Iris pigment epithelial cell (primary cell): ENCODE results near the gene GDA.

Experiments used
- DNase-seq: peaks from one replicate; pipeline ENCODE4 v3.0.0-alpha.2; 2011; ENCODE audit warnings: low read depth

Gene GDA

DNA sequence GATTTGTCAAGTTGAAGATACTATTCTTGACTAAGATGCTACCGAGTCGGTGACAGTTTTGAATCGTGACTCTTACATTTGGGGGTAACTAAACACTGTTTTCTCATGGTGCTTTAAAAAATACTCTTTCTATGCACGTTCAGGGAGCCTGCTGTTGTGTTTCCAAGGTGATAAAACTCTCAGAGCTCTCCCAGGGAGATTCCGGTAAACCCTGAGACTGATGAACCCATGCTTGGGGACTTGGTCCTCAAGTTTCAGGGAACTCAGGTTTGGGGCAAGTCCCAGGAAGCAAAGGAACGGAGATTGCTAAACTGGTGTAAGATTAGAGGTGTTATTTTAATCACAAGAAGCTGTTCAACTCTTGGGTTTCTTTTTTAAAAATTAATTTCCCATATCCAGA, 1.4 kb downstream of the GDA start:
- no peak for DNase-seq

DNA sequence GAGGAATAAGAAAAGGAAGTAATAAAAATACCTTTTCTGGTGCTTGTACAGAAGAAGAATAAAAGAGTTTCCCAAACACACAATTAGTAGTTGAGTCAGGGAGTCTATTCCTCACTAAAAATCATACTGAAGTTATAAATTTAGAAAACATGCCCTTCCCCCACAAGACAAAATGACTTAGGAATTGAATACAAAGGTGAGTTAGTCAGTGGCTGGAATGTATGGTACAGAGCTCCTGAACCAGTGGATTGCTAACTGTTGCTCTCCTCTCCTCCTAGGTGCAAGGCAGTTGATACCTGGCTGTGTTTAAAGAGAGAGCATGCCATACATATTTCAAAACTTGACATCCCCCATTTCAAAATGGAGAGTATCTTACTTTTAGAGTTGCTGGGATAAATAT, 1.9 kb downstream of the GDA start:
- DNase-seq: no peak

DNA sequence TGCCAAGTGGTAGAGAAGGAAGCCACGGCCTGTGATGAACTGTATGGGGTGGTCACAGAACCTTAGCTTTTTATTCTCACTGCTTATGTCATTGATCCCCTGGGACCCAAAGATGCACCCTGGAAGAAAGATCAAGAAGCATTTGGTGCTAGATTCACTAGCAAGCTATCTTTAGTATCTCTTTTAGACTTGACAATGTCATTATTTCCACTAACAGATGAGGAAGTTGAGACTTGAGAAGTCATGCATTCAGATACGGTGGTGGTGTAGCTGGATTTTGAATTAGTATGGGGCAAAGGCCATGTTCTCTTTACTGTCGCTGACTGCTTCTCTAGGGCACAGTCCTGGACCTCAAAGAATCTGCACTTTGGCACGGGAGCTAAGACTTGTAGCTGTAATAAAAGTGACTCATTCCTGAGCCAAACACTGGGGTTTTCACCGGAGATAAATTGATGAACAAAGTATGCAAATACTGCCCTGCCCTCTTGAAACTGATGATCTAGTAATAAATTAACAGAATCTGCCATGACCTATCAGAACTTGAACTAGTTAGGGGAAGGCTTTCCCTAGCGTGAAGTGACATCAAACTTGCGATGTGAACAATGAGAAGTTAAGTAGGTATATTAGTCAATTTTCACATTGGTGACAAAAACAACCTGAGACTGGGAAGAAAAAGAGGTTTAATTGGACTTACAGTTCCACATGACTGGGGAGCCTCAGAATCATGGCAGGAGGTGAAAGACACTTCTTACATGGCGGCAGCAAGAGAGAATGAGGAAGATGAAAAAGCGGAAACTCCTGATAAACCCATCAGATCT, 5.4 kb downstream of the GDA start:
- no peak for DNase-seq

DNA sequence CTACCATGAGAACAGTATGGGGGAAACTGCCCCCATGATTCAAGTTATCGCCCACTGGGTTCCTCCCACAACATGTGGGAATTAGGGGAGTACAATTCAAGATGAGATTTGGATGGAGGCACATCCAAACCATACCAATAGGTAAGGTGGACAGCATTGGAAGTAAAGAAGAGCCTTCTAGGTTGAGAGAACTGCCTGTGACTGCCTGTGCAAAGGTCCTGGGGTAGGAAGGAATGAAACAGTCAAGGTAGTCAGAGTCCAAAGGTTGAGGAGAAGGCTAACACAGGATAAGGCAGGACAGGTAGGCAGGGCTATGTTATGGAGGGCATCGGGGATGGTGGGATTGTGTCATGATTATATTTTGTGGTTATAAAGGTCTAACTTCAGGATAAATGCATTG, 6.1 kb downstream of the GDA start:
- DNase-seq: no peak

DNA sequence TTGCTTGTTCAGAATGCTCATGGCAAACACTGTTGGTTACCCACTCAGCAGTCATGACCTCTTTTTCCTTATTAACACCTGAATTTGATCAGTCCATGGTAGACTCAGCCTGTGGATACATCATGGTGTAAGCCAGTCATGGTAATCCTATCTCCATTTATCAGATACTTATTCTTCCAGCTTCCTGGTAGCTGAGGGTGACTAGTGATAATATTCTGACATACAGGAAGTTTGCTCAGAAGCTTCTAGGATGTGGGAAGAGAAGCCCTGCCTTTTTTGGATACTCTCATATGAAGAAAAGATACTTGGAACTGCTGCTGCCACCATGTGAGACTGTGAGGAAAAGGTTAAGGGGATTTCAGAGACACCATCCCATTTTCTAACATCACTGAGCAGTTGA, 7.3 kb downstream of the GDA start:
- DNase-seq: no peak

DNA sequence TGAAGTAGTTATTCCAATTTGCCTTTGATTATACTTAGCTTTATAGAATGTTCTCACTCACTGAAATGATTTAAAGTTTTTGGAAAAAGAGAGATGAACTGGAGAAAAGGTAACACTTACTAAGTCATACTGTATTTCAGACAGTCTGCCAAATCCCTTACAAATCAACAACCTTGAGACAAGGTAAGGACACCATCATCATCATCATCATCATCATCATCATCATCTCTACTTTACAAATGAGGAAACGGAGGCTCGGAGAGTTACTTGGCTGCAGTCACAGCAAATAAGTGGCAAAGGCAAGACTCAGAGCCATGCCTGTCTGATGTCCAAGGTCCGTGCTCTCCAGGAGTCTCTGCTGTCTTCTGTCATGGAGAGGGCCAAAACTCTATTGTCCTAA, 9.4 kb downstream of the GDA start:
- DNase-seq: no peak

DNA sequence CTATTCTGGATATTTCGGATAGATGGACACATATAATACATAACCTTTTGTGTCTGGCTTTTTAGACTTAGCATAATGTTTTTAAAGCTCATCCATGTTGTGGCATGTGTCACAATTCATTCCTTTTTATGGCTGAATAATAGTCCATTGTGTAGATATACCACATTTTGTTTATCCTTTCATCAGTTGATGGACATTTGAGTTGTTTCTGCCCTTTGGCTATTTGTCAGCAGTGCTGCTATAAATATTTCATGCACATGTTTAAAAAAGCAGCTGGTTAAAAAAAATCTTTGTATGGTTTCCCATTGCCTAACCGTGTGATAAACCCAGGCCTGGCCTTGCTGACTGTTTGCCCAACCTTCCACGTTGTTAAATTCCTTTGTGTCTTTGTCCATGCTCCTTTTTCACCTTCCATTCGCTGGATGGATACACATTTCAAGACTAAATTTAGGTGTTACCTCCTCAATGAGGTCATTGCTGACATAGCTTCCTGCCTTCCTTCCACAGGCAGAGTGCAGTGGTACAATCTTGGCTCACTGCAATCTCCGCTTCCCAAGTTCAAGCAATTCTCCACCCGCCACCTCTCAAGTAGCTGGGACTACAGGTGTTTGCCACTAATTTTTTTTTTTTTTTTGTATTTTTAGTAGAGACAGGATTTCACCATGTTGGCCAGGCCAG, 11.3 kb downstream of the GDA start:
- DNase-seq: no peak

DNA sequence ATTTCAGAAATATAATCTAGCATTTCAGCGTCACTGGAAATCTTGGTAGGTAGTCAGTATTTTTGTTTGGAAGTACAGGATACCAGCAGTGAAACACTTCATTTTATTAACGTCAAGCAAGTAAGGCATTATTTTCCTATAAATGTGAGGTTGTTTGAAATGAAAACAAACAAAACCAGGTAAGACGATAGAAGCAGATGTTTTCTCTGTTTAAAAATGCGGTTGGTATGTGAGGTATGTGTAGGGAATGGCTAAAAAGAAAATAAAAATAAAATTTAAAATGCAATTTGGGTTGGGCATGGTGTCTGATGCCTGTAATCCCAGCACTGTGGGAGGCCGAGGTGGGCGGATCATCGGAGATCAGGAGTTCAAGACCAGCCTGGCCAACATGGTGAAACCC, 16.1 kb downstream of the GDA start:
- no peak for DNase-seq

DNA sequence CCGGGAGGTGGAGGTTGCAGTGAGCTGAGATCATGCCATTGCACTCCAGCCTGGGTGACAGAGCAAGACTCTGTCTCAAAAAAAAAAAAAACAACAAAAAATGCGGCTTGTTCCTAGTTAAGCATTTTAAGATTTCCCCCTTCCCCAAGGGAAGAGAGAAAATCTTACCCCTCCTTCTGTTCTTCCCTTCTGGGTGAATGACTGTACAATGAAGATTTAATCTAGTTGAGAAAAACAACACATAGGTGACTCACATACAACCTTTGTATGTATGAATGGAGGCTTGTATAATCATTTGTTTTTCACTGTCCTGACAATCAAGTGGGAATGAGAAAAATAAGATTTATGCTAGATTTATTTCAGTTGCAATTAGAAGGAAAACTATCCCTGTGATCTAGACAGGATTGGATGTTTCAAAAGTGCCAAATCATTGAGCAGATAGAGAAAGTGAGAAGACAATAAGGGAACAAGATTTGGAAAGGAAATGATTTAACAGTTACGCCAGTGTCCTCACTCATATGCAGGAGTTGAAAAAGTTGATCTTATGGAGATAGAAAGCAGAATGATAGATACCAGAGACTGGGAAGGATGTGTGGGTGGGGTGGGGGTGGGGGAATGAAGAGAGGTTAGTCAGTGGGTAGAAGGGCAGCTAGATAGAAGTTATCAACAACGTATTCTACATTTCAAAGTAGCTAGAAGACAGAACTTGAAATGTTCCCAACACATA, 16.7 kb downstream of the GDA start:
- no peak for DNase-seq

DNA sequence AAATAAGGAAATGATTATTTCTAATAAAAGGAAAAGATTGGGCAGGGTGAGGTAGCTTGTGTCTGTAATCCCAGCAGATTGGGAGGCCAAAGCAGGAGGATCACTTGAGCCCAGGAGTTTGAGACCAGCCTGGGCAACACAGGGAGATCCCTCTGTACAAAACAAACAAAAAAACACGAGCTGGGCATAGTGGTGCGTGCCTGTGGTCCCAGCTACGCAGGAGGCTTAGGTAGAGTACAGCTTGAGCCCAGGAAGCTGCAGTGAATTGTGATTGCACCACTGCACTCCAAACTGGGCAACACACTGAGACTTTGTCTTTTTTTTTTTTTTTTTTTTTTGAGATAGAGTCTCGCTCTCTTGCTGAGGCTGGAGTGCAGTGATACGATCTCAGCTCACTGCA, 18.8 kb downstream of the GDA start:
- no peak for DNase-seq

DNA sequence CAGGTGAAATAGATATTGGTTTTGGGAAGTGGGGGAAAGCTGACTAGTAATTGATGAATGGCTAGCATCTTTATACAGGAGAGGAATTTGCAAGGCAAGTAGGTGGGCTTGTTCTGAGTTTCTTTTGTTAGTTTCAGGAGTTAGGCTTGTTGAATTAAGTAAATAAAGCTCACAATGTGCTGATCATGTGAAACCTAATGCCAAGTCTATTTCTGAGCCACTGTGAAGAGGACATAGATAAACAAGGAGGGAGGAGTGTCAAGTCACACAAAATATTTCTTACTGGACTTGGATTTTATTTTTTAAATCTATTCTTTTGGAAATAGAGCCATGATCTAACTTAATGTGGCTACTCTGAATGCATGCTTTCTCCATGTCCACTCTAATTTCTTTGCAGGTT, 19.9 kb downstream of the GDA start:
- no peak for DNase-seq

DNA sequence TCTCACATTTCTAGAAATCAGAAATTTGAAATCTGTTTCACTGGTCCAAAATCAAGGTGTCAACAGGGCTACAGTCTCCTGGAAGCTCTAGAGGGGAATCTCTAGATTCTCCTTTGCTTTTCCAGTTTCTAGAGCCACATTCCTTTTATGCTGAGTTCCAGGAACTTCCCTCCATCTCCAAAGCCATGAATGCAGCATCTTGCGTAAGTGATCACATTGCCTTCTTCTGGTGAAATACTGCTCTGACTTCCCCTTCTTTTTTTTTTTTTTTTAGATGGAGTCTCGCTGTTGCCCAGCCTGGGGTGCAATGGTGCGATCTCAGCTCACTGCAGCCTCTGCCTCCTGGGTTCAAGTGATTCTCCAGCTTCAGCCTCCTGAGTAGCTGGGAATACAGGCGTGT, 23.8 kb downstream of the GDA start:
- no peak for DNase-seq

DNA sequence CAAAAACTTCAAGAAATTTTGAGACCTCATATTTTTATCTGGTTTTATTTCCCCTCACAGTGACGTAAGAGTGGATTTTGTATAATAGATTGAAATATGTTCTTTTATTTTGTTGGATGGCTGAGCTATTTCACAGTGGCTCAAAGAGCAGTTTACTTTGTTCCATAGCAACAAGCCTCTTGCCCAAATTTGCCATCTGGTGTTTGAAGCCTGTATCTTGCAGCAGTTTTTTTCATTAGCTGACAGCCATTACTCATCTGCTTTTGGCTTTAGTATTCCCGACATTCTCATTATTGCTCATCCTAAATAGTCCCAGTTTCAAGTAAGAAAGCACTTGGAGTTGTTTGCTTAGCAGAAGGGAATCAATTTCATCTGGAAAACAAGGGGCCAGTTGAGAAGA, 36.3 kb downstream of the GDA start:
- DNase-seq: no peak

DNA sequence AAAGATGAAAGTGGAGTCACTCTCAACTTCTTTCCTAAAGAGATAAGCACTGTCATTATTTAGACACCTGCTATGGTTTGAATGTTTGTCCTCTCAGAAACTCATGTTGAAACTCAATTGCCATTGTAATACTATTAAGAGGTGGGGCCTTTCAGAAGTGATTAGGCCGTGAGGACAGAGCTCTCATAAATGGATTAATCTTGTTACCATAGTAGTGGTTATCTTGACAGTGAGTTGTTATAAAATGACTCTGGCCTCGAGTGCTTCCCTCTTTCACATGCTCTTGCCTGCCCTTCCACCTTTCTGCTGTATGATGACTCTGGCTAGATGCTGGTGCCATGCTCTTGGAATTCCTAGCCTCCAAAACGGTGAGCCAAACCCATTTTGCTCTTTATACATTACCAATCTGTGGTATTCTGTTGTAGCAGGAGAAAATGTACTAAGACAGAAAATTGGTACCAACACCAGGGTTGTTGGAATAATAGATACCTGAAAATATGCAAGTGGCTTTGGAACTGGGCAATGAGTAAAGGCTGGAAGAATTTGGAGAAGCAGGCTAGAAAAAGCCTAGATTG, 38.0 kb downstream of the GDA start:
- no peak for DNase-seq

DNA sequence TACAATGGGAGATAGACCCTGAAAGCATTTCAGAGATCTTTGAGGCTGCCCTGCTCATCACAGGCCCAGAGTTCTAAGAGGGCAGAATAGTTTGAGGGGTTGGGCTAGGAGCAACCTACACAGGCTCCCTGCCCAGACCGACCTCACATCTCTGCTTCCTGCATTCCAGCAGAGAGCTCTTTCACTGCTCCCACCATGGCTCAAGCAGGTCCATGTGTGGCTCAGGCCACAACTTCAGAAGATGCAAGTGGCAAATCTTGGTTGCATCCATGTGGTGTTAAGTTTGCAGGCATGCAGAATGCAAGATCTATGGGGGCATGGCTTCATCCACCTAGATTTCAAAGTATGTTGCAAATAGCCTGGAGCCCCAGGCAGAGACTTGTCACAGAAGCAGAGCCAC, 39.0 kb downstream of the GDA start:
- DNase-seq: no peak

DNA sequence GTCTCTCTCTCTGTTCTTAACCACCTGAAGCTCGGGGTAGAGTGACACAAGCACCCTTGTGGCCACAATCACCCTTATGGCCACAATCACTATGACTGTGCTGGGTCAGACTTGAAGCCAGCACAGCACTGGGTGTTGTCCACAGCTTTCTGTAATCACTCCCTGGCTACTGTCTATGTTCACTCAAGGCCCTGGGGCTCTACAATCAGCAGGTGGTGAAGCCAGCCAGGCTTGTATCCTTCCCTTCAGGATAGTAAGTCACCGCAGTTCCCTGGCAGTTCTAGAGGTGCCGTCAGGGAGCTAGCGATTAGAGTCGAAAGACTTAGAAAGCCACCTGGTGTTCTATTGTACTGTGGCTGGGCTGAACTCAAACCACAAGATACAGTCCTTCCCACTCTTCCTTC, 44.2 kb downstream of the GDA start:
- no peak for DNase-seq

DNA sequence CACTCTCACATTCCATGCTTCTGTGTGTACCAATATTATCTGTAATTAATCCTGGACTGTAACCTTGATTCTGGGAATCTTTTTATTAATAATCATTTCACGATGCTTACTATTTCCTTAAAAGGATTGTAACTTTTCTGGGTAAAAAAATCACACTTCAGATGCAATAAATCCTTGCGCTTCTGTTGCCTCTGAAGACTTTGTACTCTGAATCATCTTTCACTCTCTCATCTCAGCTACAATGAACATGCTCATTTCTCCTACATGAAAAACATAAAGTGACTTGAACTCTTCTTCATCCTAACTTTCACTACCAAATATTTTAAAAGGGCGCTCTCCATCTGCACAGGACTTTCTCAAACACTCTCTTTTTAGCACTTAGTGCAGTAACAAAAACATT, 50.0 kb downstream of the GDA start:
- no peak for DNase-seq

DNA sequence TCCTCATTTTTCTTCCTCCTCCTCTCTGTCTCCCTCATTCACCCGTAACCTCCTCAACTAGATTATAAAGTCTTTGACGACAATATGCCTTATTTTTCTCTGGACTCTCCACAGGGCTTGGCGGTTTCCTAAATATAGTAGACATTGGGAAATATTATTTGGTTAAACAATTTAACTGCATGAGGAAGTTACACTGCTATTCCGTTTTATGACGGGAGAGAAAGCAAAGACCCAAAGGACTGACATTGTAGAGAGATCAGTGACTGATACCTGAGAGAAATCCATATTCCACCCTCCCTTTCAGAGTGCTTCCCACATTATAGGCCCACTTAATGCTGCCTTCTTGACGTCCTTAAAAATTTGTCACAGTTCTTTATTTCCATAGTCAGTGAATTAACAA, 51.2 kb downstream of the GDA start:
- no peak for DNase-seq

DNA sequence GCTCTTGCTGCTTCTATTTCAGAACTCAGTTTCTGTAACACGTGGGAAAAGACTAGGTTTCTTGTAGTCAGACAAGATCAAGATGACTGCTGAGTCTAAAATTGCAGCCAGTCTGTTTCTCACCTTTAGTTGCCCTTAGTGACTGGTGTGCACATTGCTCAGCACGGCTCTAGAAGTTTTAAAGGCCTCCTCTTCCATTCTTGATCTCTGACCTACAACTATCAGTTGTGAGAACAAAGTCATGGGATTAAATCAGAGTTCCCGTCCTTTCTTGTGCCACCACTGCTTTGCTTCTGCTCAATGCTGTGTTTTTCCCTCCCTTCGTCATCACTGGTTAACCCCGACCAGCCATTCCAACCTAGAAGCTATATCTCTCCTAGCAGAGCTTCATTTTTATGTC, 52.8 kb downstream of the GDA start:
- DNase-seq: no peak

DNA sequence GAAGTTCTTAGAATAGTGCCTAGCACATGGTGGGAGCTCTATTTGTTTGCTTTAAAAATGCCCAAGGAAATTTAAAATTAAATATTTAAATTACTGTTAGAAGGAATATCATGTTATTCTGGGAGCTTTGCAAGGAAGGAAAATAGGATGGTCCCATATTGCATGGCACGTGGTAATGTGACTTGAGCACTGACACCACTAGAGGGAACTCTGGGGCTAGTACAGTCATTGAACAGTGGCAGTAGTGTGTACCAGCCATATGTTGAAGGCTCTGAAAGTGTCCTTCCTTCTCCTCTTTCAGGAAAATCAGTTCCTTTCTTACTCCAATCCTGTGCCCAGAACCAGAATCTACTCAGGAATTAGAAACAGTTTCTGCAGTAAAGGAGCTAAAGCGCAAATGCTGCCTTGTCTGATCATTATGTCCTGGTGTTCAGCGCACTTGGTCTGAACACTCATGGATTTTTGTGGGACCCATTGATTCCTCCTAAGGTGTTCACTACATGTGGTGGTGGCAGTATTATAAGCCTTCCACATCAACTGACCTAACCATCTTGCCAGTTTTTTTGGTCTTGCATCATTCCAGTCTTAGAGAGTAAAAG, 54.1 kb downstream of the GDA start:
- DNase-seq: peak; percentile 33

DNA sequence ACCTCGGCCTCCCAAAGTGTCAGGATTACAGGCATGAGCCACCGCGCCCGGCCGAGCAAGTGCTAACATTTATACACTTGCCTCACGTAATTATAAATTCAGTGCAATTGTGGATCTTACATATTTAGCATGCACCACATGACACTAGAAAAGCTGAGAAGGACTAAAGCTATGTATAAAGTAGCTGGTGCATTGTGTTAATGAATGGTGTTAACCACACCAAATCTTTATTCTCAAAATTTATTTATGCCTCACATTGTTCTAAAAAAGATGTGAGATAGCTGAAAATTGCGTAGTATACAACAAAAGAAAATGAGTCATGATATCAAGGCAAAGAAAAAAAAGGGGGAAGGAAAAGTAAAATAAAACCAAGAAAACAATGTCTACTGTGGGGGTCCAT, 54.8 kb downstream of the GDA start:
- DNase-seq: no peak

DNA sequence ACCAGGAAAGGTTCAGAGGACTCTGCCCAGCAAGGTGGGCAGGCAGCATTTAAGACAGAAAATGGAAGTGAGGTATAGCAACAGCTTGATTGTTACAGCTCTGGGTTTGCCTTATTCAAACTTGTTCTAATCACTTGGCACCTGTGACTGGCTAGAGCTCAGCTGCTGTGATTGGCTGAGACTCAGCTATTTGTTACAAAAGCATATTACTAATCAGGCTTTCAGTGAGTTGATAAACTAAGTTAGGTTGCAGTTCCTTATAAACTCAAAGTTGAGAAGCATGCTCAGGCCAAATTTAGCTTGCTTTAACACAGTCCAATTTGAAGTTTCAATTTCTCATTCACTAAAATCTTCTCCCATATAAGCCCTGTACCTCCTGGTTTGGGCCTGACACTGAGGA, 56.3 kb downstream of the GDA start:
- no peak for DNase-seq

DNA sequence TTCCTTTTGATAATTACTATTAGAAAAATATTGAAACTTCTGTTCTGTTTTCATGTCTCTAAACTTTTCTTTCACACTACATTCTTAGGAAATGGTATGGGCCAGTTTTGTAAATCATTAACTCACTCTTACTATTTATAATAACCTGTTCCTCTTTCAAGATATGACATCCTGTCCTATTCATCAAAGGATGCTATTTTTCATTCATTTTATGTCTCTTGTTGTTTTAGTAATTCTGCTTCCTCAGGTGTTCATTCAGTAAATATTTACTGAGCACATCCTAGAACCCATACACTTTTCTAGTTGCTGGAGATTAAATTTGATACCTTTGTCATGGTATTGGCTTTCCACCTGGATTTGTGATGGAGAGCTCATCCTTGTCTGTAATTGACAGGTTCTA, 58.0 kb downstream of the GDA start:
- DNase-seq: no peak
